Body of pancreas (tissue), 4 donors: ENCODE data around the gene AURKA. TPM values are rescaled to one million over a fixed set of nuclear protein-coding genes. Genes with fewer than 3 reads are reported as not detected.
"Not testable (repeated sequence)": the region's sequence is repeated elsewhere in the genome, so short reads cannot be mapped to it uniquely, and the experiment has no call there.

ENCODE experiments used
- ATAC-seq: fragments of 150-250 bp; one replicate; pipeline ENCODE4 v1.9.1; 2016
- DNase-seq, 4 donors: peaks; one replicate each; pipeline ENCODE4 v3.0.0-alpha.2; 2019
- H3K27ac ChIP-seq, 4 donors: fragments of 200-600 bp; sonication (generic); 1 replicate in 3 of 4; 2 replicates in 1 of 4; pipeline versions ENCODE4 v1.5.1 to v1.6.1; 2016 to 2019; ENCODE audit warnings: mild to moderate bottlenecking in 1 of 4, mixed read lengths in 1 of 4, moderate library complexity in 1 of 4
- H3K27me3 ChIP-seq, 2 donors: fragments of 200-600 bp; sonication (generic); one replicate each; pipeline ENCODE4 v1.6.0; 2016; ENCODE audit warnings: mild to moderate bottlenecking in 1 of 2
- H3K36me3 ChIP-seq, 2 donors: fragments of 200-600 bp; sonication (generic); replicated peaks in 1 of 2; 2 replicates each; pipeline ENCODE4 v1.5.1; 2016; ENCODE audit warnings: low read depth in 2 of 2; ENCODE audit not compliant: insufficient read depth in 1 of 2
- H3K4me1 ChIP-seq: fragments of 200-600 bp; sonication (generic); one replicate; pipeline ENCODE4 v1.6.0; 2016
- H3K4me3 ChIP-seq, 2 donors: fragments of 200-600 bp; sonication (generic); 1 replicate in 1 of 2; 2 replicates in 1 of 2; pipeline ENCODE4 v1.5.1; 2016 to 2019
- H3K9me3 ChIP-seq, 3 donors: fragments of 200-600 bp; sonication (generic); 1 replicate in 2 of 3; 2 replicates in 1 of 3; pipeline ENCODE4 v1.5.1; 2016
- POLR2A ChIP-seq, 3 donors: fragments of 450-650 bp; IDR thresholded peaks; one replicate each; pipeline ENCODE4 v1.6.1; 2016; ENCODE audit warnings: antibody characterized with exemption in 3 of 3, mild to moderate bottlenecking in 2 of 3
- WGBS, 2 donors: methylation state at CpG; one replicate each; pipeline ENCODE4 v1.1.5; 2017; 5-methylcytosine and 5-hydroxymethylcytosine counted together
- intact Hi-C: fragments of 100-400 bp; cut with DNase I; formaldehyde crosslinking; loops from one replicate; pipeline ENCODE4 v1.15.1; 2023
- total RNA-seq, 2 donors: library from RNA; depleted of rRNA; stranded (reverse); fragments of >200 nt; gene quantifications; one replicate each; pipeline ENCODE4 v1.1.0, GENCODE V29; 2016
- TF ChIP-seq, protein P1 (sequence below), 7 experiments: fragments of 450-650 bp in 4 of 7; fragments of 200-600 bp in 3 of 7; sonication (generic) in 3 of 7; IDR thresholded peaks; one replicate each; pipeline ENCODE4 v1.5.1; 2016 to 2019; ENCODE audit warnings: antibody characterized with exemption in 7 of 7

AURKA gene
- total RNA-seq, 2 donors from 2014 or later = 0.66 to 1.0 TPM

GRCh38 chr20:56347628-56348304, 44.2 kb downstream of the AURKA start:
- no peak overlapping the region for H3K4me3 ChIP-seq
- 69 to 71% methylated on average over 13 of the region's 13 CpGs for WGBS, 2 donors
- TF ChIP-seq POLR2A (IDR thresholded peaks at IDR 0.05) = no peak
- TF ChIP-seq, protein P1, sequence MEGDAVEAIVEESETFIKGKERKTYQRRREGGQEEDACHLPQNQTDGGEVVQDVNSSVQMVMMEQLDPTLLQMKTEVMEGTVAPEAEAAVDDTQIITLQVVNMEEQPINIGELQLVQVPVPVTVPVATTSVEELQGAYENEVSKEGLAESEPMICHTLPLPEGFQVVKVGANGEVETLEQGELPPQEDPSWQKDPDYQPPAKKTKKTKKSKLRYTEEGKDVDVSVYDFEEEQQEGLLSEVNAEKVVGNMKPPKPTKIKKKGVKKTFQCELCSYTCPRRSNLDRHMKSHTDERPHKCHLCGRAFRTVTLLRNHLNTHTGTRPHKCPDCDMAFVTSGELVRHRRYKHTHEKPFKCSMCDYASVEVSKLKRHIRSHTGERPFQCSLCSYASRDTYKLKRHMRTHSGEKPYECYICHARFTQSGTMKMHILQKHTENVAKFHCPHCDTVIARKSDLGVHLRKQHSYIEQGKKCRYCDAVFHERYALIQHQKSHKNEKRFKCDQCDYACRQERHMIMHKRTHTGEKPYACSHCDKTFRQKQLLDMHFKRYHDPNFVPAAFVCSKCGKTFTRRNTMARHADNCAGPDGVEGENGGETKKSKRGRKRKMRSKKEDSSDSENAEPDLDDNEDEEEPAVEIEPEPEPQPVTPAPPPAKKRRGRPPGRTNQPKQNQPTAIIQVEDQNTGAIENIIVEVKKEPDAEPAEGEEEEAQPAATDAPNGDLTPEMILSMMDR (IDR thresholded peaks at IDR 0.05) = no peak
- ATAC-seq (peak; percentile 5), DNase-seq (no peak)
- intact Hi-C loops = no loop called here
- H3K36me3 ChIP-seq = no peaks in the 10 kb centered on the region
- H3K27ac ChIP-seq = peak overlapping the region in 3 of 4 donors; percentile 45 to 73 (median 68)
- no peaks in the 10 kb centered on the region for H3K9me3 ChIP-seq
- no peaks in the 10 kb centered on the region for H3K27me3 ChIP-seq
- H3K4me1 ChIP-seq = peaks cover 25% of the 10 kb centered on the region

- ATAC-seq = no peak
- intact Hi-C loops = no loop called here
- H3K4me3 ChIP-seq = no peak overlapping the region
- no peaks in the 10 kb centered on the region for H3K27me3 ChIP-seq
- H3K36me3 ChIP-seq = no peaks in the 10 kb centered on the region
- 90 to 91% methylated on average over 8 of the region's 8 CpGs for WGBS, 2 donors
- H3K27ac ChIP-seq = no peak overlapping the region
- TF ChIP-seq, protein P1 (IDR thresholded peaks at IDR 0.05) = no peak
- no peak for TF ChIP-seq POLR2A (IDR thresholded peaks at IDR 0.05)
- no peaks in the 10 kb centered on the region for H3K9me3 ChIP-seq
- no peak for DNase-seq
- peaks cover 25% of the 10 kb centered on the region for H3K4me1 ChIP-seq
These were observed 46.1 kb downstream of the AURKA start for GRCh38 chr20:56345911-56346310.

DNA sequence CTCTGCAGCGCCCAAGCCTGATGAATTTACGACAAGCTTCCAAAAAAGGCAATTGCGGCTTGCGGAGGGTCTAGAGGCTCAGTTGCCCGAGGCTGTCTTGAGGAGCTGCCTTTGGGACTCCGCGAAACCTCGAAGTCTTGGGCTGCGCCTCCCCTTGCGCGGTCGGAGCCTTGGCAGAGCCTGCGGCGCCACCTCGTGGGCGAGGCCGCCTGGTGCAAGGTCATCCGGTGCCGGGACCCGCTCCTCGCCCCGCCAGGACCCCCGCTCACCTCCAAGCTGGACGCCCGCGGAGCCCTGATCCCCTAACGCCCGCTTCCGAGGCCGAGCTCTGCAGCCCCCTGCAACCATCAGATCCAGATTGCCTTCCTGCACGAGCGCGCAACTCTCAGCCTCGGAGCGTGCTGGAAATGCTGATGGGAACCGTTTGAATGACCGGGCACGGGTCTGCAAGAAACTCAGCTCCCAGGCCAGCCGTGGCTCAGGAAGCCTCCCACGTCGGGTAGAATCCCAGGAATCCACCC, 48.1 kb downstream of the AURKA start:
- intact Hi-C loops = no loop called here
- ATAC-seq = peak; percentile 67
- TF ChIP-seq, protein P1 (IDR thresholded peaks at IDR 0.05) = peak; percentile 36 to 75 (median 67)
- no peak for TF ChIP-seq POLR2A (IDR thresholded peaks at IDR 0.05)
- 2% methylated on average over 33 to 41 of the region's 41 CpGs for WGBS, 2 donors
- H3K4me3 ChIP-seq = no peak overlapping the region
- no peaks in the 10 kb centered on the region for H3K27me3 ChIP-seq
- H3K9me3 ChIP-seq = no peaks in the 10 kb centered on the region
- H3K36me3 ChIP-seq = no peaks in the 10 kb centered on the region
- no peak overlapping the region for H3K27ac ChIP-seq
- DNase-seq = peak; percentile 47 to 69 (median 56)
- H3K4me1 ChIP-seq = peaks cover 24% of the 10 kb centered on the region

DNA sequence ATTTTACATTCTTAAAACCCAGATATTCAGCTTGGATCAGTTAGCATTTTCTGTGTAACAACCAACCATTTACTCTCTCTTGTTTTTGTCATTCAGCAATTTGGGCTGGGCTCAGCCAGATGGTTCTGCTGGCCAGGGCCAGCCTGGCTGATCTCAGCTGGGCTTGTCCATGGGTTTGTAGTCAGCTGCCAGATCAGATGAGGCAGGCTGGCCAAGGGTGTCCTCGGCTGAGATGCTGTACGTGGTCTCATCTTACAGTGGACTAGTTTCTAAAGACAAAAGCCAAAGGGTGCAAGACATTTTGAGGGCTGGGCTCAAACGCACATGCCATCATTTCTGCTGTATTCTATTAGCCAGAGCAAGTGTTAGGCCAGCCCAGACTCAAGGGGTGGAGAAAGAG, 49.2 kb downstream of the AURKA start:
- TF ChIP-seq, protein P1 (IDR thresholded peaks at IDR 0.05) = no peak
- no peak for TF ChIP-seq POLR2A (IDR thresholded peaks at IDR 0.05)
- H3K4me1 ChIP-seq = peaks cover 12% of the 10 kb centered on the region
- WGBS, 2 donors = 78 to 87% methylated on average over 3 of the region's 3 CpGs
- no peaks in the 10 kb centered on the region for H3K27me3 ChIP-seq
- no peak overlapping the region for H3K4me3 ChIP-seq
- no peak for DNase-seq
- no peak overlapping the region for H3K27ac ChIP-seq
- ATAC-seq = no peak
- no peaks in the 10 kb centered on the region for H3K9me3 ChIP-seq
- no peaks in the 10 kb centered on the region for H3K36me3 ChIP-seq
- intact Hi-C loops = no loop called here

- H3K9me3 ChIP-seq, H3K27ac ChIP-seq, intact Hi-C loops, DNase-seq, H3K27me3 ChIP-seq, H3K4me3 ChIP-seq, H3K36me3 ChIP-seq, ATAC-seq, H3K4me1 ChIP-seq: not testable (repeated sequence)
- 57 to 58% methylated on average over 6 to 8 of the region's 8 CpGs for WGBS, 2 donors
These were observed 55.3 kb downstream of the AURKA start for GRCh38 chr20:56336709-56337108.
